Loucy (cell line): ENCODE measurements around the gene EXOG.

Experiments
- CTCF ChIP-seq: fragments of 200-600 bp; sonication (generic); conservative IDR thresholded peaks from 2 replicates; pipeline ENCODE4 v1.5.1; 2014; ENCODE audit warnings: mild to moderate bottlenecking, antibody characterized with exemption, low read length
- EZH2phosphoT487 ChIP-seq: fragments of 200-600 bp; IDR thresholded peaks from 2 replicates; pipeline ENCODE4 v1.6.1; 2018; ENCODE audit warnings: antibody characterized with exemption, mild to moderate bottlenecking, moderate library complexity, borderline replicate concordance

- TF ChIP-seq CTCF: no peak
- no peak for TF ChIP-seq EZH2phosphoT487
Observed at GRCh38 chr3:38544926-38545325, 48.8 kb downstream of the EXOG start.
